ENCODE data around the gene C5AR2.
"Not testable (repeated sequence)": the region's sequence is repeated elsewhere in the genome, so short reads cannot be mapped to it uniquely, and the experiment has no call there.

The C5AR2 gene

GRCh38 chr19:47387623-47388022 is 55.6 kb downstream of the C5AR2 start:
- DNase-seq (ENCODE audit: low read depth in 2 of 2), result not testable (repeated sequence)

- DNase-seq (ENCODE audit: low read depth in 2 of 2), result not testable (repeated sequence)
Measured at GRCh38 chr19:47388721-47389120, 56.7 kb downstream of the C5AR2 start.

GRCh38 chr19:47389150-47389556 is 57.2 kb downstream of the C5AR2 start:
- no peak for DNase-seq (ENCODE audit: low read depth in 2 of 2)

- no peak for DNase-seq (ENCODE audit: low read depth in 2 of 2)
Measured at GRCh38 chr19:47390533-47391488, 58.8 kb downstream of the C5AR2 start.

GRCh38 chr19:47391510-47392223 is 59.7 kb downstream of the C5AR2 start:
- peak; percentile 58 to 61 for DNase-seq (ENCODE audit: low read depth in 2 of 2)
